GM19468 (cell line): ENCODE measurements around the gene METRN.

ENCODE experiments used
- ATAC-seq: cut with Tn5 transposase; IDR thresholded peaks from one replicate; pipeline ENCODE4 v1.9.1; 2021; ENCODE audit warnings: mild to moderate bottlenecking, moderate library complexity, moderate number of reproducible peaks; ENCODE audit not compliant: unreplicated experiment; ENCODE audit errors: extremely low read depth

Gene METRN

GRCh38 chr16:714558-715476, at the start of gene METRN:
TSS of gene METRN (plus strand) at chr16:715118. CDS start at chr16:715290, 172 bp downstream.
- ATAC-seq = no peak

GRCh38 chr16:666572-666971, 48.3 kb upstream of the METRN start:
- ATAC-seq = no peak

- no peak for ATAC-seq
These were observed 47.7 kb upstream of the METRN start for GRCh38 chr16:667113-667779.

GRCh38 chr16:667780-668518, 47.0 kb upstream of the METRN start, which contains the start of gene RHOT2:
TSS of gene RHOT2 (plus strand) at chr16:668132. CDS start at chr16:668200, 68 bp downstream.
- ATAC-seq = peak; percentile 42

- no peak for ATAC-seq
These were observed 46.3 kb upstream of the METRN start for GRCh38 chr16:668519-669171.

GRCh38 chr16:669666-670065, 45.3 kb upstream of the METRN start:
- ATAC-seq = no peak

- no peak for ATAC-seq
These were observed 44.2 kb upstream of the METRN start for GRCh38 chr16:670485-671352.

GRCh38 chr16:671353-672131, 43.4 kb upstream of the METRN start:
- no peak for ATAC-seq

- ATAC-seq = no peak
These were observed 42.5 kb upstream of the METRN start for GRCh38 chr16:672371-672770.

- no peak for ATAC-seq
These were observed 42.1 kb upstream of the METRN start for GRCh38 chr16:672851-673250.

- ATAC-seq = no peak
These were observed 41.4 kb upstream of the METRN start for GRCh38 chr16:673399-673991.

GRCh38 chr16:674214-674881, 40.6 kb upstream of the METRN start:
- no peak for ATAC-seq

GRCh38 chr16:674968-675883, 39.7 kb upstream of the METRN start, which contains the start of gene RHBDL1:
TSS of gene RHBDL1 (plus strand) at chr16:675671. CDS start at chr16:675791, 120 bp downstream.
- no peak for ATAC-seq

GRCh38 chr16:675884-676564, 38.9 kb upstream of the METRN start:
- ATAC-seq = no peak

- no peak for ATAC-seq
These were observed 38.4 kb upstream of the METRN start for GRCh38 chr16:676565-676902.

GRCh38 chr16:676913-677312, 38.0 kb upstream of the METRN start:
- no peak for ATAC-seq
